Motor neuron (in vitro differentiated cells): ENCODE results near the gene SDK1. TPM values are rescaled to one million over a fixed set of nuclear protein-coding genes. Genes with fewer than 3 reads are reported as not detected.

Experiments used
- ATAC-seq, 8 experiments: fragments of 200-7000 bp; cut with Tn5 transposase; replicated peaks in 6 of 8; 2 replicates each; pipeline ENCODE4 v1.8.0; 2021; ENCODE audit warnings: mild to moderate bottlenecking in 8 of 8, moderate library complexity in 8 of 8
- H3K27ac ChIP-seq, 2 donors: fragments of 250-450 bp; sonication (Bioruptor Pico); 2 replicates each; pipeline ENCODE4 v1.9.0; 2021; ENCODE audit warnings: antibody characterized with exemption in 2 of 2, mild to moderate bottlenecking in 2 of 2, moderate library complexity in 1 of 2
- H3K4me1 ChIP-seq, 2 donors: fragments of 250-450 bp; sonication (Bioruptor Pico); replicated peaks in 1 of 2; 2 replicates each; pipeline ENCODE4 v1.6.1; 2021; ENCODE audit warnings: antibody characterized with exemption in 2 of 2, mild to moderate bottlenecking in 2 of 2, moderate library complexity in 1 of 2
- H3K4me3 ChIP-seq, 5 donors: fragments of 250-450 bp; sonication (Bioruptor Pico); 2 replicates each; pipeline ENCODE4 v1.9.0; 2021; ENCODE audit warnings: antibody characterized with exemption in 5 of 5, mild to moderate bottlenecking in 5 of 5, moderate library complexity in 4 of 5
- WGBS, 10 experiments: fragments of 450-650 bp; shearing (Covaris generic); methylation state at CpG; one replicate each; pipeline ENCODE4 v1.0.0; 2022; 5-methylcytosine and 5-hydroxymethylcytosine counted together
- in situ Hi-C, 9 experiments: fragments of 400-800 bp; cut with MboI; loops; one replicate each; pipeline ENCODE4 v1.15.0; 2021; ENCODE audit warnings: low sequenced_read_pairs in 9 of 9, low pct_unique_long_range_greater_than_20kb in 2 of 9; ENCODE audit not compliant: unreplicated experiment in 9 of 9
- total RNA-seq, 8 experiments: library from RNA; unstranded; fragments of 300-600 nt; gene quantifications; 2 replicates each; pipeline versions ENCODE4 v1.2.3 to v1.2.4, GENCODE V29; 2022

SDK1 gene
- total RNA-seq, 8 experiments from 2014 or later: 0.66 to 30.6 (median 8.0) TPM

DNA sequence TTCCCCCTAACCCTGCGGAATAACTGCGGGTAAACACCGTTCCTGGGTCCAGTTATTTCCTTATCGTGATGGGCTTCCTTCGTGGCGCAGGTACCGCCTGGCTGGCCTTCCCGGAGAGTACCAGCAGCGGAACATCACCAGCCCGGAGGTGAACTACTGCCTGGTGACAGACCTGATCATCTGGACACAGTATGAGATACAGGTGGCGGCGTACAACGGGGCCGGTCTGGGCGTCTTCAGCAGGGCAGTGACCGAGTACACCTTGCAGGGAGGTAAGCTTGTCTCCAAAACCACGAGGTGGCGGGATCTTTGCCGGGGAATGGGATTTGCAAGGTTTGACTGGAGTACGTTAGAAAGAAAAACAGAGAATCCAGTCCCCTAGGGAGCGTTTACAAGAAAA, 716.0 kb downstream of the SDK1 start:
- in situ Hi-C loops: no loop called here
- ATAC-seq: no peak
- WGBS, 10 experiments: 42 to 100% (median 95%) methylated on average over 2 to 13 of the region's 21 CpGs; no CpG with 5 or more reads in 1 of the 10 experiments
- H3K4me1 ChIP-seq: peaks cover 28% of the 10 kb centered on the region in 2 donors
- no peak overlapping the region for H3K27ac ChIP-seq
- H3K4me3 ChIP-seq: no peak overlapping the region

DNA sequence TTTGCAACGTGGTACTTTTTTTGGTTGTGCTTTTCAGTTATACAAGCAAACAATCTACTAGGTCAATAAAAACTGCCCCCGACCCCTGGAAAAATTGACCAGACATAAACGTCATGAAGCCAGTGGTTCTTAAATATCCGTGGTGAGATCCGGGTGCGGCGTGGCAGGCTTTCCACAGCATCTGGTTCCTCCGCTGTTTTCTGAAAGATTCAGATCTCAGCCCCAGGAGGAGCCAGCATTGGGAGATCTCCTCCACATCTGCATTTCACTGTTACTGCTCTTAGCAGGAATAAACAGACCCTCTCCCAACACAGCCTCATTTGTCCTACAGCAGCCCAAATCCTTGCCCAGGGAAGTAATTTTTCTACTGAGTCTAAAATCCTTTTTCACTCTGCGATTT, 716.7 kb downstream of the SDK1 start:
- Histone ChIP-seq H3K27ac (no peak overlapping the region), H3K4me3 (no peak overlapping the region), H3K4me1 (peaks cover 28% of the 10 kb centered on the region in 2 donors)
- in situ Hi-C loops: no loop called here
- no peak for ATAC-seq
- 31 to 96% (median 75%) methylated on average over 4 to 9 of the region's 9 CpGs; no CpG with 5 or more reads in 2 of the 10 experiments for WGBS, 10 experiments

DNA sequence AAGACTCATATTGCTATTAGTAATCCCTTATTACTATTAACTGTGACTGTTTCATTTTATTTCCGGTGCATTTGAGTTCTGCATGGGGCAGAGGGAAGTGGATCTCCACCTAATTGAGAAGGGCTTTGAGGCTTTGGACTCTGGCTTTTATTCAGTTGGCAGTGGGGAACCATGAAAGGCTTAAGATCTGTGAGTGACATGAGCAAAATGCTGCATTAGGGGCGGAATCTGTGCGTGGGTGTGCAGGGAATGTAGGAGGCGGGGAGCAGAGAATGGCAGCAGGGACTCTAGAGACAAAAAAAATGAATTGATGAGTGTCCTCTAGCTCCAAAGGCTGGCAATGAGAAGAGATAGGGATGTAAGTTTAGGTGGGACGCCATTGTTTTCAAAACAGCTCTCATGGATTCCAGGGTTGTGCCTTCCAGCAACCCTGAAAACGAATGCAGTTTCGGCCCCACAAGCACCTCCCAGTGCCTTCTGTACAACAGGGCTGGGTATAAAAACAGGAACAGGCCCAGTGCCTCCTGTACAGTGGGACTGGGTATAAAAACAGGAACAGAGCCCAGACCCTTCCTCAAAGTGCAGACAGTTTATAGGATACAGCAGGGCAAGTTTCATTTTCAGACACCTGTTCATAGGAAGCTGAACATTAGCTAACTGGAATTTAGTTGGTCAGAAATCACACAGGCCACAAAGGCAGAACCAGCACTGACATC, 717.7 kb downstream of the SDK1 start:
- in situ Hi-C loops: no loop called here
- H3K27ac ChIP-seq: no peak overlapping the region
- no peak overlapping the region for H3K4me3 ChIP-seq
- 0 to 100% (median 57%) methylated on average over 1 to 7 of the region's 7 CpGs; no CpG with 5 or more reads in 2 of the 10 experiments for WGBS, 10 experiments
- no peak for ATAC-seq
- H3K4me1 ChIP-seq: peaks cover 20% of the 10 kb centered on the region in 2 donors

DNA sequence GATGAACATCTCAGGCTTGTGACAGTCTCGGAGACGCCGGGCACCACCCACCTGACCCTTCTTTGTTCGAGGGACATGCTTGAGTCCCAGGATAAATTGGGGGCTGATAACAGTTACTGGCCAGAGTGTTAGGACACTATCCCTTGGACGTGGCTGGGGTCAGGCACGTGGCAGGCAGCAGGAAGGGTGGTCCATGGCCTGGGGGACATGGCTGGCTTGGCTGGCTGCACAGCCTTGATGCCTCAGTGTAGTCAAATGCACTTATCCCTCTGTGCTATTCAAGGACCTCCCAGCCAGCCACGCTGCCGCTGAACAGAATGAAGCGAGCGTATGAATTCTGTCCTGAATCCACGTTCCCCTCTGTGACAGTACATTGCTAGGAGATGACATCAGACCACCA, 719.0 kb downstream of the SDK1 start:
- ATAC-seq: no peak
- in situ Hi-C loops: no loop called here
- 40 to 100% (median 100%) methylated on average over 1 to 9 of the region's 11 CpGs; no CpG with 5 or more reads in 3 of the 10 experiments for WGBS, 10 experiments

DNA sequence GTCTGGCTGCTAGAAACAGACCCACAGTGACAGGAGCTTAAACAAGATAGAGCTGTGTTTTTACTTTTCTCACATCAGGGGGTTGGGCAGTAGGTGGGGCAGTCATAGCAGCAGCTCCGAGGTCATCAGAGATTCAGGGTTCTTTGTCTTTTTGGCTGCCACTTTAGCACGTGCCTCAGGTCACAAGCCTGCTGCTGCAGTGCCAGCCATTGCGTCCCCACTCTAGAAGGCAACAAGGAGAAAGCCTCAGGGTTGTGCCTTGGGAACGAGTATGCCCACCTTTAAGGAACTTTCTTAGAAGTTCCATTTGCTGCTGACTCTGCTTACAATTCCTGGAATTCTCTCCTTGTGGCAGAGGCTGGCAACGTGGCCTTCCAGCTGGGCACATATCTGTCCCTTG, 720.4 kb downstream of the SDK1 start:
- ATAC-seq: no peak
- in situ Hi-C loops: no loop called here
- Histone ChIP-seq H3K4me3 (no peak overlapping the region), H3K4me1 (peaks cover 5% of the 10 kb centered on the region in 2 donors), H3K27ac (no peak overlapping the region)
- 8 to 100% (median 83%) methylated on average over 1 to 5 of the region's 5 CpGs; no CpG with 5 or more reads in 4 of the 10 experiments for WGBS, 10 experiments

More for the DNA sequence above, 719.0 kb downstream of the SDK1 start:
- H3K4me1 ChIP-seq: peaks cover 7% of the 10 kb centered on the region in 2 donors
- no peak overlapping the region for H3K4me3 ChIP-seq
- no peak overlapping the region for H3K27ac ChIP-seq

DNA sequence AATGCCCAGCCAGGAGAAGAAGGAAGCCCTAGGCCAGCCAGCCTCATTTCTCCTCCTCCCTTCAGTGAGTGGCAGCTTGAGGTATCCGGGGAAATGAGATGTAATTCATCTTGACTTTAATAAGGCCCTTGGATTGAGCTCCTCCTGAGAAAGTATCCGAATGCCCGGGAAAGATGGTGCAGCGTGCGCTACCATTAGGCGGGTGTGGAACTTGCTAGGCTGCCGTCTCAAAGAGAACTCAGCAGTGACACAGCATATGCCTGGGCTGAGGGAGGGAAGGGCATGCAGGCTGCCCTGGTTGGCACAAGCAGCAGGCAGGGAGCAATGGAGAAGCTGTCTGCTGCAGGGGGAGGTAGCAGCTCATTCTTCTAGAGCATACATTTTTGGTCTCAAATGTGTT, 721.2 kb downstream of the SDK1 start:
- no peak overlapping the region for H3K27ac ChIP-seq
- ATAC-seq: peak in 2 of 8 experiments; percentile 55 to 78
- in situ Hi-C loops: no loop called here
- H3K4me3 ChIP-seq: no peak overlapping the region
- peaks cover 5% of the 10 kb centered on the region in 2 donors for H3K4me1 ChIP-seq
- 80 to 100% (median 85%) methylated on average over 1 to 6 of the region's 7 CpGs; no CpG with 5 or more reads in 5 of the 10 experiments for WGBS, 10 experiments

DNA sequence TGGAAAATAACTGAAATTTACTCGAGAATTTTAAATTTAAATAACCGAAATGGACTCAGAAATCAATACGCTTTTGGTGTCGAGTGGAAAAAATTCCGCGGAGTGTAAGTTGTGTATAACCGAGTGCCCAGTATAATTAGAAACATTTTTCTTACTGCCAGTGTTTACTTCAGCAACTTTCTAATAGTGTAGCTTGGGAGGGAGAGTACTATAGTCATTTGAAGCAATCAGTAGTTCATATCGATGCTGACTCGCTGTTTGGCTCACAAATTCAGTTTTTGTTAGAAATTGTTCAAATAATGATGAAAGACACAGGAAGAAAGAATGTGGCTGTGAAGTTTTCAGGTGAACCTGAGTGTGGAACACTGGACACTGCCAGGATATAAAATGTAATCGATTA, 722.5 kb downstream of the SDK1 start:
- 24 to 98% (median 79%) methylated on average over 3 to 10 of the region's 10 CpGs for WGBS, 10 experiments
- Histone ChIP-seq H3K4me3 (no peak overlapping the region), H3K27ac (no peak overlapping the region), H3K4me1 (no peaks in the 10 kb centered on the region)
- ATAC-seq: no peak
- in situ Hi-C loops: no loop called here

DNA sequence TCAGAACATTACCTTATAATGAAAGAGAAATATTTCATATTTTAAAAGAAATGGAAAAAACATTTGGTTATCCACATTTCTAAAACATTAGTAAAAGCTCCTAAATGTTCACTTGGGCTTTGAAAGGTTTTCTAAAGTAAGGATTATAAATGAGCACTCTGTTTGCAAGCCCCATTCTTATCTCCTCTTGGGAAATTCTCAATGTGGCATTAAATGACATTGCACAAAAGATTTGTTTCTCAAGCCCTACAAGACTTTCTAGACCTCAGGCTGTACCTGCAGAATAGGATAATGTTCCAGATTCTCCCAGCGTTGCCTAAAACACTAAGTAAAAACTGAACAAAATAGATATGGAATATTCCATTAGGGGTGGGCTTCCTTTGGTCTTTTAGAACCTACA, 723.1 kb downstream of the SDK1 start:
- in situ Hi-C loops: no loop called here
- Histone ChIP-seq H3K4me1 (no peaks in the 10 kb centered on the region), H3K4me3 (no peak overlapping the region), H3K27ac (no peak overlapping the region)
- WGBS, 10 experiments: 0 to 75% (median 25%) methylated on average over 1 of the region's 1 CpG; no CpG with 5 or more reads in 3 of the 10 experiments
- ATAC-seq: no peak

DNA sequence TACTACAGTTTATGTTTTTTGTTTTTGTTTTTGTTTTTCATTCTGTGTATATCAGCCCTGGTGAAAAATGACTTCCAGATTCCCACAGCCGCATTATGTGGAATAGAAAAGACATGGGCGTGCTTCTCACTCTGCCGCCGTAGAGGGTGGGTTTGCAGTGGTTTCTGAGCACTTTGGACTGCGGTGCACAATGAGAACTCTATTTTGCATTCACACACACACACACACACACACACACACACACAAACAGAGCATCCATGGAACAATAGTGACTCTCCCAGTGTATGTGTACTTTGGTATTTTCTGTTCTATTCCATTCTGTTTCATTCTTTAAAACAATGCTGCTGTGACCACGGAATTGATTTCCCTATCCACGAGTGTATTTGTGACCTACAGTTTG, 723.8 kb downstream of the SDK1 start:
- in situ Hi-C loops: no loop called here
- H3K27ac ChIP-seq: no peak overlapping the region
- H3K4me3 ChIP-seq: no peak overlapping the region
- H3K4me1 ChIP-seq: no peaks in the 10 kb centered on the region
- peak in 2 of 8 experiments; percentile 61 to 70 for ATAC-seq
- 8 to 100% (median 81%) methylated on average over 1 to 7 of the region's 7 CpGs for WGBS, 10 experiments

DNA sequence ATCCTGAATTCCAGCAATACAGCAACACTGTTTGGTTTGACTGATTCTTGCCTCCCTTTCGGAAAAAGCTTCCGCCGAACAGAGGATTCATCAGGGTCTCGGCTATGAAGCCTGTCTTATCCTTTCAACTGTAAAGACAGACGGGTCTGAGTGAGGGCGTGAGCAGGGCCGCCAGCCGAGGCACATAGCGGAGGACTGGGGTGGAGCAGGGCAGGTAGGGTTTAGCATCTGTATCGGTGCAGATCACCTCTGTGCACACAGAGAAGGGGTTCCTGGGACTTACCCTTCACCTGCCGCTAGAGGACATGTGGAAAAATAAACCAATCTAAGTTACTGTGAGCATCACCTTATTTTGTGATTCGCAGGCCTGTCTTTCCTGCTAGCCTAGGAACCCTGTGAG, 724.2 kb downstream of the SDK1 start:
- Histone ChIP-seq H3K27ac (no peak overlapping the region), H3K4me3 (no peak overlapping the region), H3K4me1 (no peaks in the 10 kb centered on the region)
- 51 to 100% (median 85%) methylated on average over 1 to 11 of the region's 12 CpGs; no CpG with 5 or more reads in 2 of the 10 experiments for WGBS, 10 experiments
- peak in 3 of 8 experiments; percentile 15 to 62 (median 54) for ATAC-seq
- in situ Hi-C loops: no loop called here

DNA sequence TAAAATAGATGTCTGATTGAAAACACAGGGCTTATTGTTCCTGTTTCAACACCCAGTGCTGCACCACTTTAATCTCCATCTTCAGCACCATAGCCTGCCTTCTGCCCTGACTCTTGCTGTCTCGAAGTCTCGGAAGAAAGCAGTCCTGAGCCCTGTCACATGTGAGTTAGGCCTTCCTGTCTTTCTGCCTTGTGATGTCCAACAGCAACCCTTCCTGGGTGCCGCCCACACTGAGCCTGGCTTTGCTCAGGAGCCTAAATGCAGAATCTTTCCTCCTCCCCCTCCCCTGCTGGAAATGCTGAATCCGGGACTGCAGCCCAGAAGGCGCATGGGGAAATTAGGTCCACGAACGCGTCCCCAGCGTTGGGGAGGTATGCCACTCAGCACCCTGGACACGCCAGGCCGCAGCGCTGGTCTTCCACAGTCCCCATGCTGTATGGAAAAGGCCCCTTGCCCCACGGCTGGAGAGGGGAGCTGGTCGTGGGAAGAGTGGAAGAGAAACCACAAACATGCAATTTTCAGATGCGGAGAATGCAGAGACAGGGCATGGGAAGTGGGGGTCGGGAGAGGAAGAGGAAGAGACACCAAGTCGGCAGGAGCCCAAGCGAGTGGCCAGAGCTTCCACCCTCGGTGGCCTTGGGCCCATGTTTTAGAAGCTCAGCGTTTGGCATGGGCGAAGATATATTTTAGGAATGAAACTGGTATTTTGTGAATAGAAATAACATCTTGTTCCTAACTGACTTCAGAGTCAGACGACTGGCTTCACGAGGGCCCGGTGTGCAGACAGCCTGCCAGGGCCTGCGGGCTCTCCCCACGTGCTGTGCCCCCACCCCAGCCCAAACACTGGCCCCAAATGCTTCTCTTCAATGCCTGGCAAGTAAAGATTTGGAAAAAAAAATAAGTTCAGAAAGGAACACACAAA, 724.9 kb downstream of the SDK1 start:
- WGBS, 10 experiments: 0 to 100% (median 70%) methylated on average over 3 to 14 of the region's 26 CpGs; no CpG with 5 or more reads in 2 of the 10 experiments
- Histone ChIP-seq H3K4me1 (no peaks in the 10 kb centered on the region), H3K27ac (no peak overlapping the region), H3K4me3 (no peak overlapping the region)
- in situ Hi-C loops: no loop called here
- peak in 1 of 8 experiments; percentile 10 for ATAC-seq

DNA sequence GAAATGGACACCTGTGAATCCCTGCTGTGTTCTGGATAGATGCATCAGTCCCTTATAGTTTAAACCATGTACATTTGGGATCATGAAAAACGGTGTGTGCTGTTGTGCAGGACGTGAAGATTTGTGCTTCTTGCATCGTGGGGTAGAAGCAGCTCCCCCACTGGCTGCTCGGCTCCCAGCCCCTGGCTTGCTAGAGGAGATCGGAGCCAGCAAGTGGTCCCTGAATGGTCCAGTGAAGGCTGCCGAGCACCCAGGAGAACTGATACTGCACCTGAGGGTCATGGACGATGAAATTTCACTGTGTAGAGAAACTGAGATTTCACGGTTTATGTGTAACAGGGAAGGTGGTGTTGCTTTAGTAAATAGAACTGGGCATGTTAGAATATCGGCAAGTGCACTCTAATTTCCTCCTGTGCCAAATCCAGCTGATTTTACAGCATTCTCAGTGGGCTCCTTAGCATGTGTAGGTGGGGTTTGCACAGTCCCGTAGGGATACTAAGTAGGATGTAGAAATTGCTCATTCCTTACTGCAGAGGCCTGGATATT, 726.0 kb downstream of the SDK1 start:
- no peak overlapping the region for H3K4me3 ChIP-seq
- H3K4me1 ChIP-seq: no peaks in the 10 kb centered on the region
- no peak for ATAC-seq
- H3K27ac ChIP-seq: no peak overlapping the region
- WGBS, 10 experiments: 20 to 90% (median 60%) methylated on average over 1 to 9 of the region's 10 CpGs; no CpG with 5 or more reads in 1 of the 10 experiments
- in situ Hi-C loops: no loop called here

DNA sequence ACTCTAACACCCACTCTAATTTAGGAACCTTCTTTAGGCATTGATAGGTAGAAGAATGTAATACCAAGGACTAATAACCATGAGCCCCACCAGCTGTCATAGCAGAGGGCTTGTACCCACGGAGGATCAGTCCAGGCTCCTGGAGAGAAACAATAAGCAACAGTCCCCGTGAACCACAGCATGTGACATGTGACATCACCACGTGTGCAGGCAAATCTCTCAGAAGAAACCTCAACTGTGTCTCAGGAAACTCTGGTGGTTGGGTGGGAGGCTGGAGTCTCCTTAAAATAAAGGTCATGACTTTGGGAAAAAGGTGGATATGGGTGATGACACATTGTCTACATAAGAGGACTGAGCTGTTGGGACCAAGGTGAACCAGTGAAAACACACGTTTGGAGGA, 727.2 kb downstream of the SDK1 start:
- in situ Hi-C loops: no loop called here
- 0 to 89% (median 50%) methylated on average over 1 to 3 of the region's 4 CpGs; no CpG with 5 or more reads in 4 of the 10 experiments for WGBS, 10 experiments
- no peak for ATAC-seq
- Histone ChIP-seq H3K4me1 (no peaks in the 10 kb centered on the region), H3K27ac (no peak overlapping the region), H3K4me3 (no peak overlapping the region)
